Muscle of leg (tissue), 11 donors: Measurements from ENCODE around the gene CSGALNACT2. TPM values are rescaled to one million over a fixed set of nuclear protein-coding genes. Genes with fewer than 3 reads are reported as not detected.
A peak's percentile ranks its signal among the peaks of the same experiment; 100 is the strongest.

Source experiments
- DNase-seq: peaks from one replicate; pipeline ENCODE4 v3.0.0; 2013
- H3K27ac ChIP-seq: one replicate; pipeline ENCODE4 v1.5.1; 2013; ENCODE audit warnings: mild to moderate bottlenecking, low read length, control low read depth
- H3K27me3 ChIP-seq: one replicate; pipeline ENCODE4 v1.6.1; 2013; ENCODE audit warnings: low read length; ENCODE audit not compliant: control insufficient read depth, insufficient read depth
- H3K36me3 ChIP-seq: one replicate; pipeline ENCODE4 v1.6.1; 2013; ENCODE audit warnings: low read length; ENCODE audit not compliant: control insufficient read depth, insufficient read depth
- H3K4me1 ChIP-seq: one replicate; pipeline ENCODE4 v1.6.1; 2013; ENCODE audit warnings: low read length; ENCODE audit not compliant: control insufficient read depth, insufficient read depth
- H3K4me3 ChIP-seq: one replicate; pipeline ENCODE4 v1.5.1; 2013; ENCODE audit warnings: low read length, control low read depth
- H3K9me3 ChIP-seq: replicated peaks from 2 replicates; pipeline ENCODE4 v1.6.1; 2013; ENCODE audit warnings: low read depth, low read length; ENCODE audit not compliant: control insufficient read depth
- WGBS: methylation state at CpG from one replicate; pipeline ENCODE4 v1.1.5; 2013; ENCODE audit warnings: missing lambda C conversion rate; ENCODE audit not compliant: insufficient coverage; 5-methylcytosine and 5-hydroxymethylcytosine counted together
- polyA plus RNA-seq, 8 donors: library from polyadenylated mRNA; unstranded; fragments of 120-200 nt; gene quantifications; one replicate each; pipeline versions ENCODE4 v1.2.1 to v1.2.3, GENCODE V29; 2013; ENCODE audit warnings: inconsistent platforms in 1 of 8, low replicate concordance in 1 of 8; ENCODE audit not compliant: insufficient read length in 8 of 8, insufficient read depth in 1 of 8
- total RNA-seq: library from RNA; stranded (reverse); fragments of 120-200 nt; gene quantifications from one replicate; pipeline ENCODE4 v1.2.4, GENCODE V29; 2013

Gene CSGALNACT2
- total and polyA plus RNA-seq, 9 donors: 16.2 to 30.8 (median 23.0) TPM

DNA sequence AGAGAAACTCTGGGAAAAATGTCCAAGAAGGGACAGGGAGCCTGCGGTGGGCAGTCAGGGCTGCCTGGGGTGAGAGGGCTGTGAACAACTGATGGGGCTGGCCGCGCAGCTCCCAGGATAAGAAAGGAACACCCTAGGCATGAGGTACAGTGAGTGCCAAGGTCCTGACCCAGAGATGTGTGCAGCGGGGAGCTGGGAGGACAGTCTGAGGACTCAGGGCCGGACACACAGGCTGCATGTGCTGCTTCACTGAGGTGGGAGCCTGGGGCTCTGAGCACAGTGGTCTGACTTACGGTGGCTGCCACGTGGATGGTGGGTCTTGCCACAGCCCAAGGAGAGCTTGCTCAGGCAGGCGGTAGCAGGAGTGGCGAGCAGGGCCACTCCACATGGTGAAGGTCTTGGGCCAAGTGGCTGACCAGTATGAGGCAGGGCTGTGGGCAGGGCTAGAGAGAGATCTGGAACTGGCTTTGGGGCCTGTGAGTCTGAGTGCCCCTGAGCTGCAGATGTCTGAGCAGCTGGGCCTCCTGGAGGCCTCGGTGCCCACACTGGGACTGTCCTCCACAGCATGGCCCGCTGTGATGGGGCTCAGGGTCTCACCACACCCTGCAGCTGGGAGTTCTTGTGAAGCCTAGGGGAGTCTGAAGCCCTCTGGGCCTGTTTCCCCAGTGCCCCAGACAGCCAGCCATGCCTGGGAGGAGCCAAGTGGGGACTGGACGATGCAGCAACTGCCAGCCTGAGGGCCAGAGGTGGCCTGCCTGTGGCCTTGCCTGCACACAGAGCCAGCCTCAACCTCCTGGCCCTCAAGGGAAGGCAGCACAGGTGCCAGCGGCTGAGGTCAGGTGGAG is 68.4 kb downstream of the CSGALNACT2 start:
- H3K4me3 ChIP-seq: no peak overlapping the region
- H3K9me3 ChIP-seq: no peaks in the 10 kb centered on the region
- no peak overlapping the region for H3K27ac ChIP-seq
- H3K4me1 ChIP-seq: peaks cover 6% of the 10 kb centered on the region
- H3K27me3 ChIP-seq: peaks cover 2% of the 10 kb centered on the region
- 83% methylated on average over 13 of the region's 13 CpGs for WGBS
- H3K36me3 ChIP-seq: no peaks in the 10 kb centered on the region
- DNase-seq: no peak

DNA sequence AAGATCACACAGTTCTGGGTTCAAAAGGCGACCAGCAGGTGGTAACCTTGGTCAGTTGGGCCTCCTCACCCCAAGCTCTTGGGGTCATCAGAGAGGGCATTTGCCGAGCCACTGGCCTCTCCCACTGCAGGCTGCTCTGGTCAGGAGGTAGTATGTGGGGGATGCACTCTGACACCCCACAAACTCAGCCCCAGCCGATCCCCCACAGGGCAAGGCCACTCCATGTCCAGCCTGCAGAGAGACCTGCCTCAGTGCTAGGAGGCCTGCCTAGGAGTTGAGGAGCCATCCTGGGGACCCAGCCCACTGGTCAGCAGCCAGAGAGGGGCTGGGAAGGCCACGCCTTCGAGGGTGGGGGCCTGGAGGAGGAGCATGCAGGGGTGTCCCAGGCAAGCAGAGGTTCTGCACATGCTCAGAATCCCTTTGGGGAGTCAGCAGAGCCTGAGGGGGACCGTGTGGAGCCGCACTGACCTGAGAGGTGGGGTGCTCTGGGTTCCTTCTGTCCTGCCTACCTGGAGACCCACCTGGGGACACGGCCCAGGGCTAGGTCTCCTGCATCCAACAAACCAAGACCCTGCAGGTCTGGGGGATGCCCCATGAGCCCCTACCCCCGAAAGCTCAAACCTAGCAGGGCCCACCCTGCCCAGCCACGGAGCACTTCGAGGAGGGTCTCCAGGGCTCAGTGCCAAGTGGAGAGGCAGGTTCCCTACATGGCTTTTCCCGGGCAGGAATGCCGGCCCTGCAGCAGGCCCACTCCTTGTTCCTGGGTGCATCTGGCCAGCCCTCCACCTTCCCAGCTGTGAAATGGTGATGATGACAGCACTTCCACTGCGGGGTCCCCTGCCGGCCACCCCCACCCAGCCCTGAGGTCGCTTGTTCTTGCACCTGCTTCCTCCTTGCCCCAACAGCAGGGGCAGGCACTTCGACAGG is 70.2 kb downstream of the CSGALNACT2 start:
- DNase-seq: no peak
- H3K4me1 ChIP-seq: peaks cover 8% of the 10 kb centered on the region
- 59% methylated on average over 11 of the region's 17 CpGs for WGBS

DNA sequence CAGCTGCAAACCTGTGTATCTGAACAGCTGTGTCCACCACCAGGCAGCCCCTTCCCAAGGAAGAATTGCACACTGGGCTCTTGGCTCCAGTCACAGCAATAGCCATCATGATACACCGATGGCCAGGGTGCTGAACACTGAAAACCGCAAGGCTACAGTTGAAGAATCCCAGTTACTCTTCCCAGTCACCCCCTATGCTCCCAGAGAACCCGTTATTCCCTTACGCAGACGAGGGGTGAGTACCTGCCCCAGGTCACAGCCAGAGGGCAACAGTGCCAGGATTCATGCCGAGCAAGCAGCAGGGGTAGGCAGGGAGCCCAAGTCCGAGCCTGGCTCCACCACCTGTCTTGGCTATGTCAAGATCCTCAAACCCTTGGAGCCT is 70.8 kb downstream of the CSGALNACT2 start:
- H3K36me3 ChIP-seq: no peaks in the 10 kb centered on the region
- H3K4me1 ChIP-seq: peaks cover 8% of the 10 kb centered on the region
- no peak for DNase-seq
- no peak overlapping the region for H3K4me3 ChIP-seq
- WGBS: 86% methylated on average over 7 of the region's 7 CpGs
- H3K27ac ChIP-seq: no peak overlapping the region
- no peaks in the 10 kb centered on the region for H3K27me3 ChIP-seq
- H3K9me3 ChIP-seq: no peaks in the 10 kb centered on the region

More for the DNA sequence above, 70.2 kb downstream of the CSGALNACT2 start:
- Histone ChIP-seq H3K4me3 (no peak overlapping the region), H3K9me3 (no peaks in the 10 kb centered on the region), H3K36me3 (no peaks in the 10 kb centered on the region), H3K27me3 (no peaks in the 10 kb centered on the region), H3K27ac (no peak overlapping the region)

DNA sequence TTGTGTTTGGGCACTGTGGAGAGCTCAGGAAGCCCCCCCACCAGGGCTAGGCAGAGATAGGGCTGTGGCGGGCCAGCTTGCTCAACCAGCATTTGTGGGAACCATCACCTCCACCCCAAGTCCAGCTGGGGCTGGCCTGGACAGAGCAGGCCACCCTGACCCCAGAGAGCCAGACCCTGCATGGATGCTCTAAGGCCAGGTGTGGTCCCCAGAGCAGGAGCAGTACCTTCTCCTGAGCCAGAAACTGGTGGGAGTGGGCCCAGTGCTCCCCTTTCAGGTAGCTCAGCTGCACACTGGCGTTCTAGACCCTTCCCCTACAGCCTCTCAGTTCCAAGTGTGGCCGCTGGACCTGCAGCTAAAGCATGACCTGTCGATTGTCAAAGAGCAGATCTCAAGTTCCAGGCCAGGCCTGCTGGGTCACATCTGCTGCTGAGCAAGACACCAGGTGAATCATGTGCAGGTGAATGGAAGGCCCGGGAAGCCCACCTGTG is 71.5 kb downstream of the CSGALNACT2 start:
- no peak for DNase-seq
- no peak overlapping the region for H3K27ac ChIP-seq
- WGBS: 66% methylated on average over 3 of the region's 5 CpGs
- no peak overlapping the region for H3K4me3 ChIP-seq
- H3K36me3 ChIP-seq: no peaks in the 10 kb centered on the region
- peaks cover 8% of the 10 kb centered on the region for H3K4me1 ChIP-seq
- H3K9me3 ChIP-seq: no peaks in the 10 kb centered on the region
- H3K27me3 ChIP-seq: no peaks in the 10 kb centered on the region

DNA sequence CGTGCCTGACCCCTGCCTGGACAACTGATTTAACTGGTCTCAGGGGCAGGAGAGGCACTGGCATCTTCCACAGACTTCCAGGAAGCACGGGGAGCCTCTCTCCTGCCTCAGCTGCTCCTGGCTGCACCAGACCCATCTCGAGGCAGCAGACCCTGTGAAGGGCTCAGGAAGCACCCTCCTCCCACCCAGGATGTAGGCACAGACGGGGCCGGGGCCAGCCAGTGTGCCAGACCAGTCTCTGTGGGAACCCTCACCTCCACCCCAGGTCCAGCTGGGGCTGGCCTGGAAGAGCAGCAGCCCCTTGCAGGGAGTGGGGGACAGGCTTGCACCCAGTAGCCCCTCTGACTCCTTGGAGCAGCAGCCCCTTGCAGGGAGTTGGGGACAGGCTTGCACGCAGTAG is 72.3 kb downstream of the CSGALNACT2 start:
- Histone ChIP-seq H3K4me1 (peaks cover 8% of the 10 kb centered on the region), H3K27me3 (no peaks in the 10 kb centered on the region), H3K4me3 (no peak overlapping the region), H3K27ac (no peak overlapping the region), H3K36me3 (no peaks in the 10 kb centered on the region), H3K9me3 (no peaks in the 10 kb centered on the region)
- 44% methylated on average over 3 of the region's 6 CpGs for WGBS
- no peak for DNase-seq

DNA sequence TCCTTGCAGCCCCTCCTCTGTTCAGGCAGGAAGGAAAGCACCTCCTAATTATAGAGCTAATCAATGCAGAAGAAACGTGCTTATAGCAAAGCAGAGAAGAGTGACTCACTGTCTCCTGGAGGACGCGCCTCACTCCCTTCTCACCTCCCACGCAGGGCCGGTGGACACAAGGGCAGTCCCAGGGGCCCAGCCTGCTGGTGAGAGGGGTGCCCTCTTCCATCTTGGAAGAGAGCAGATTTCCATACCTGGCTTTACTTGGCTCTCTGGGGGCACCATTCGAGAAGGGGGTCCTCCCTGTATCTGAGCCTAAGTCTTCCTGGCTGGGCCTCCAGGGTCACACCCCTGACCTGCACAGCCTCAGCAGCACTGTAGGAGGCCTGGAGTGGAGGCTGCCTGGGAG is 72.8 kb downstream of the CSGALNACT2 start:
- 55% methylated on average over 3 of the region's 6 CpGs for WGBS
- DNase-seq: no peak

DNA sequence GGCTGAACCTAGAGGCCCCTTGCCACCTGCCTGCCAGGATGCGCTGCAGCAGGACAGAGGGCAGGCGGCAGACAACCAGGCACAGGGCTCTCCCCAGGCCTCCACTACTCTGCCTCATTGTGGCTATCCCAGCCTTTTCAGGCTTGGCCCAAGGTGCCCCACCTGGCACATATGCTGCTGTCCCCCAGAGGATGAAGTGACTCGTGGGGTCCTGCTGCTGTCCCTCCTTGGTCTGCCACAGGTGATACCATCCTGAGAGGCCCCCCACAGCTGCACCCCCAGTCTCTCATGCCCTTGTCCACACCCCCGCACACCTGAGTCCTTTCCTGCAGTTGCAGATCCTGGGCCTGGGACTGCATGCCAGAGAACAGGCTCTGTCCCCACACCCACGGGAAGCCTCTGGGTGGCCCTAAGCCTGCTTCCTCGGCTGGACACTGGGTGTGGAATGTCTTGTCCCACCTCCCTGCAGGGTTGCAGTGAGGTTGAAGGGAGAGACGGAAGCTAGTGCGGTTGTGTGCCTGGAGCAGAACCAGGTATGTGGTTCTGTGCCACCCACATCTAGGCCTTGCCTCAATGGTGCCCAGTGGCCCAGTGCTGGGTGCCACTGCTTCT is 73.3 kb downstream of the CSGALNACT2 start:
- H3K27ac ChIP-seq: no peak overlapping the region
- no peak overlapping the region for H3K4me3 ChIP-seq
- H3K4me1 ChIP-seq: peaks cover 8% of the 10 kb centered on the region
- 80% methylated on average over 8 of the region's 8 CpGs for WGBS
- no peaks in the 10 kb centered on the region for H3K36me3 ChIP-seq
- H3K9me3 ChIP-seq: no peaks in the 10 kb centered on the region
- H3K27me3 ChIP-seq: no peaks in the 10 kb centered on the region
- DNase-seq: no peak

More for the DNA sequence above, 72.8 kb downstream of the CSGALNACT2 start:
- Histone ChIP-seq H3K36me3 (no peaks in the 10 kb centered on the region), H3K27me3 (no peaks in the 10 kb centered on the region), H3K4me3 (no peak overlapping the region), H3K9me3 (no peaks in the 10 kb centered on the region), H3K27ac (no peak overlapping the region), H3K4me1 (peaks cover 8% of the 10 kb centered on the region)

DNA sequence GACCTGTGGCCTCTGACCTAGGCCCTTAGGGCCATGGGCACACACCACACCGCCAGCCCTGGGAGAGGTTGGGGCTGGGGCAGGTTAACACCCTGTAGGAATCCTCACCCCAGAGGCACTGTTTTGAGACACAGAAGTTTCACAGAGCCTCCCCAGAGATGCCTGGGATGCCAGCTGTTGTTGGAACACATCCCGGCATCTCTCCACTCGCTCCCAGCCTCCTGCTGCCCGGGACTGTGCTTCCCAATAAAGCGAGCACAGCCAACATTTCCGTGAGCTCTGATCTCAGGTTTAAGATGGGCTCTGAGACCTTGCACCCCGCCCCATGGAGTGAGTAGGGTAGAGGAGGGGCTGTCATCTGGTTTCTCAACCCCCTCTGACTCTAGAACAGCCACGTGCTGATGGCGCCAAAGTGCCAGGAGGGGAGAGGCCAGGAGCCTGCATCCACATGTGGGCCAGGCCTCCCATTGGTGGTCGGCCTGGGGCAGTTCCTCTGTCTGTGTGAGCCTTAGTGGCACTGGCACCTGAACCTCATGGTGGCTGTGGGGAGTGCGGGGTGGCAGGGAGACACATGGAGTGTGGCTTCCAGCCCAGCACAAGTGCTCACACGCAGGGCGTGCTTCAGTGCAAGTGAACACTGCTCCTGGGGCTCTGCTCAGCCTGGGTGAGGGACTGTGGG is 73.9 kb downstream of the CSGALNACT2 start:
- peak; percentile 43 for DNase-seq
- no peak overlapping the region for H3K27ac ChIP-seq
- no peaks in the 10 kb centered on the region for H3K36me3 ChIP-seq
- no peaks in the 10 kb centered on the region for H3K9me3 ChIP-seq
- no peaks in the 10 kb centered on the region for H3K27me3 ChIP-seq
- no peak overlapping the region for H3K4me3 ChIP-seq
- H3K4me1 ChIP-seq: peaks cover 8% of the 10 kb centered on the region
- 70% methylated on average over 4 of the region's 13 CpGs for WGBS

DNA sequence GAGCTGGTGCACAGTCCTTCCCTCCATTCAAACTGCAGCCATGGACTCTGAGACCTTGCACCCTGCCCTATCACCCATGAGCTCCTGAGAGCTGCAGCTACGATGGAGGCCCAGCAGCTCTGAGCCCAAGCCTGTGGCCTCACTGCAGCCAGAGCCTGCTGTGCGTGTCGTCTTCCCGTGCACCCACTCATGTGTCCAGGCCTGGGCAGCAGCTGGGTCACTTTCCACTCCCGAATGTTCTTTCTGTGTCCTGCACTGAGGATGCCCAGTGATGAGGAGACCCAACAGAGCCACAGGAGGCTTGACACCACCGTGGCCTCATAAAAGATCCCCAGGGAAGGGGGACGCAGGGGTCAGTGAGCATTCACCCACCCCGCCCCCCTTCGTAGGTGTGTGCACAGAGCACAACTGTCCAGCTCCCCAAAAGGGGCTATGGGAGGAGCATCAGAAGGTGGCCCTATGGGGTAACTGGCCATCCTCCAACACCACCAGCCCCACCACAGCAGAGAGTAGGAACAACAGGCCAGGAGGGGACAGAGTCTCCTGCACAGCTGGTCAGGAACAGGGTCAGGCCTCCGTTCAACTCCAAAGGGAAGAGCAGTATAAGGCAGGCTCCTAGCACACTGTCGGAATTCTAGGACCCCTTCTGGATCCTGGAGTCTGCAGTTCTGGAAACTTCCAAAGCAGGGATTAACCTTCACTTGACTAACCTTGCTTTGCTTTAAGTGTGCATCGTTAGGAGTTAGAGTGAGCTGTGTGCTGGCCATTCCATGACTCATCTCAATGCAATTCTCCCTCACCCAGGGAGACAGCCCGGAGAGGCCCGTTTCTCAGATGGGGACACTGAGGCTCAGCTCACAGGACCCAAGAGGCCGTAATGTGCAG is 76.1 kb downstream of the CSGALNACT2 start:
- Histone ChIP-seq H3K36me3 (no peaks in the 10 kb centered on the region), H3K27me3 (no peaks in the 10 kb centered on the region), H3K4me3 (no peak overlapping the region), H3K27ac (no peak overlapping the region), H3K4me1 (peaks cover 10% of the 10 kb centered on the region), H3K9me3 (no peaks in the 10 kb centered on the region)
- DNase-seq: no peak
- WGBS: 66% methylated on average over 10 of the region's 15 CpGs
